GM18519 (cell line): ENCODE data around the gene MGAT3.
"Not testable (repeated sequence)": the region's sequence is repeated elsewhere in the genome, so short reads cannot be mapped to it uniquely, and the experiment has no call there.

ENCODE experiments used
- ATAC-seq: cut with Tn5 transposase; IDR thresholded peaks from one replicate; pipeline ENCODE4 v1.9.1; 2021; ENCODE audit warnings: mild to moderate bottlenecking, moderate library complexity; ENCODE audit not compliant: unreplicated experiment, low FRiP score

The MGAT3 gene

GRCh38 chr22:39456522-39457197 lies at the start of gene MGAT3:
Gene MGAT3, plus strand, starts transcription at chr22:39457012. Its CDS starts 30,336 bp downstream, at chr22:39487348.
- ATAC-seq: no peak

- ATAC-seq: no peak
These were observed 48.6 kb upstream of the MGAT3 start for GRCh38 chr22:39408173-39408572.

DNA sequence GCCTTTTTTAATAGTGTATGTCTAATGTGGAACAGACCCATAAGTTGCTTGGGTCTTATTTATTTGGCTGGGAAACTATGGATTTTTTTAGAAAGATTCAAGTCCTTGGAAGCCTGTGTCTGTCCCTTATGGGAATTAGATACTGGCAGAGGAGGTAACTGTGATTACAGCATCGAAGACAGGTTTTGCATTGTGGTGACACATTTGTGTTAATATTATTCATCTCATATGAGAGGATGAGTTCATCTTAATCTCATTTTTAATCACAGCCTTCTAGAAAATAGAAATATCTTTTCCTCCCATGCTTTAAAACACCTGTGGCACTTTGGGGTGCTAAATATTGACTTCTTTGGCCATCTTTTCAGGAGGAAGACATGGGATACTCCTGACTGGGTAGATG lies 48.0 kb upstream of the MGAT3 start:
- ATAC-seq: no peak

DNA sequence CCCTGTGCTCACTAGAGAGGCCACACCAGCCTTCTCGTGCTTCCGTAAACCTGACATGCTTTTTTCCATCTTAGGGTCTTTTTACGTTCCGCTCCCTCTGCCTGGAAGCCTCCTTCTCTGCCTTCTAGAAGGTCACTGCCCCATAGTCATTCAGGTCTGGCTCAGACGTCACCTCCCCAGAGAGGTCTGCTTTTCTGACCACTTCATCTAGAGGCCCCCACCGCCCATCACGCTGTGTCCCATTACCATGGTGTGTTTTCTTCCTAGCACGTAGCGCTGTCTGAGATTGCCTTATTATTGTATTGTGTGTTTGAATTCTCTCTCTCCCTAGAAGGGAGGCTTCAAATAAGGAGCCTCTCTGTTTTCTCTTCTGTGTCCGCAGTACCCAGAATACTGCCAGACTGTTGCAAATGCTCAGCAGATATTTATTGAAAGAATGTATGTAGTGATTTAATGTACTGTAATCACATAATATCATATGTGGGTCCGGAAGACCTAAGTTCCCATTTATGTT lies 47.2 kb upstream of the MGAT3 start:
- no peak for ATAC-seq

- no peak for ATAC-seq
These were observed 46.5 kb upstream of the MGAT3 start for GRCh38 chr22:39410264-39410663.

- ATAC-seq: not testable (repeated sequence)
These were observed 44.9 kb upstream of the MGAT3 start for GRCh38 chr22:39411828-39412365.

DNA sequence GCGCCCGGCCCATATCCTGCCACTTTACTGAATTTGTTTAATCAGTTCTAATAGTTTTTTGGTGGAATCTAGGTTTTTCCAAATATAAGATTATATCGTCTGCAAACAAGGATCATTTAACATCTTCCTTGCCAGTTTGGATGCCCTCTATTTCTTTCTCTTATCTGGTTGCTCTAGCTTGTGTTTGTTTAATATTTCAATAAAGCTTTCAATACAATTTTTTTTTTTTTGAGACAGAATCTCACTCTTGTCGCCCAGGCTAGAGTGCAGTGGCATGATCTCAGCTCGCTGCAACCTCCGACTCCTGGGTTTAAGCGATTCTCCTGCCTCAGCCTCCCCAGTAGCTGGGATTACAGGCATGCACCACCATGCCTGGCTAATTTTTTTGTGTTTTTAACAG lies 43.6 kb upstream of the MGAT3 start:
- ATAC-seq: not testable (repeated sequence)

GRCh38 chr22:39414377-39414776 lies 42.4 kb upstream of the MGAT3 start:
- no peak for ATAC-seq

DNA sequence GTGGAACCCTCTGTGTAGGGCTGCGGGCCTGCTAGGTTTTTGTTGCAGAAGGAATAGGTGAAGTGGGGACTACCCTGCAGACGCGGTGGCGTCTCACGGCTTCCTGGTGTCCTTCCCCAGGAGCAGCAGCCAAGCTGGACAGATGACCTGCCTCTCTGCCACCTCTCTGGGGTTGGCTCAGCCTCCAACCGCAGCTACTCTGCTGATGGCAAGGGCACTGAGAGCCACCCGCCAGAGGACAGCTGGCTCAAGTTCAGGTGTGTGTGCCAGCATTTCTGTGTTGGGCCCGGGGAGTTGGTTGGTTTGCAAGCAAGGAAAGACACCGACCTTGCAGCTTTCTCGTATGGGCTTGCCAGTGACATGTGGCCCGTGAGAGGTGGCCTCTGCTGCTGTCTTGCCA lies 41.9 kb upstream of the MGAT3 start:
- no peak for ATAC-seq

DNA sequence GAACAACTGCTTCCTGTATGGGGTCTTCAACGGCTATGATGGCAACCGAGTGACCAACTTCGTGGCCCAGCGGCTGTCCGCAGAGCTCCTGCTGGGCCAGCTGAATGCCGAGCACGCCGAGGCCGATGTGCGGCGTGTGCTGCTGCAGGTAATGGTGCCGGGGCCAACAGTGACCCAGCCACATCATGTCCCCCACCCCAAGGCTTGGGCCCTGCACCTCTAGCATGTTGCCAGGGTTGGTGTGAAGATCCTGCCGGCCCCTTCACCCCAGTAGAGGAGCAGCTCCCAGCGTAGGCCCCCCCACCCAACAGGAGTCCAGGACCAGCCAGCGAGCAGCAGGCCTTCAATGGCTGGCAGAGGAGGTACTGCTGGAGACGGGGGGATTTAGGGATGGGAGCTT lies 41.3 kb upstream of the MGAT3 start:
- no peak for ATAC-seq

GRCh38 chr22:39416319-39416718 lies 40.5 kb upstream of the MGAT3 start:
- ATAC-seq: no peak

DNA sequence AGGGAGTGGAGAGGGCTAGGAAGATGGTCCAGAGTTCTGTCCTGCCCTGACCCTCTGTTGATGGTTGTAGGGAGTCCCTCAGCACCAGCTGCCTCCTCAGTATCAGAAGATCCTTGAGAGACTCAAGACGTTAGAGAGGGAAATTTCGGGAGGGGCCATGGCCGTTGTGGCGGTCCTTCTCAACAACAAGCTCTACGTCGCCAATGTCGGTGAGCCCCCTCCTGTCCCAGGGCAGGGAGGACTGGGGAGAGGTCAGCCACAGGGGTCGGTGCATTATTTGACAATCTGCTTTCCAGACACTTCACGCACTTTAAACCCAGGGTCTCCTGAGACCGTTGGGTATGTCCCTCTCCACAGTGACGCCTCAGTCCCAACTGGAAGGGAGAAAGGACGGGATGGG lies 39.2 kb upstream of the MGAT3 start:
- no peak for ATAC-seq

DNA sequence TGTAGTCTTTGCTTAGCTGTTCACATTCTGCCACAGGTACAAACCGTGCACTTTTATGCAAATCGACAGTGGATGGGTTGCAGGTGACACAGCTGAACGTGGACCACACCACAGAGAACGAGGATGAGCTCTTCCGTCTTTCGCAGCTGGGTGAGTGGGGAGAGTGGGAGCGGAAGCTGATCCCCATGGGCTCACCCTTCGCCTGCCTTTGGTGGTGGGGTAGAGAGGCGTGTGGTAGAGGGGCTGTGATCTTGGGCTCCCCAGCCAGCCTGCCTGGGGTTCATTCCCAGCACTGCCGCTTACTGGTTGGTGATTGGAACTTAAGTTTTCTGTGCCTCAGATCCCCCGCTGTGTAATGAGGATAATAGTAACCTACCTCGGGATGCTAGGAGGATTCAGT lies 38.1 kb upstream of the MGAT3 start:
- no peak for ATAC-seq

GRCh38 chr22:39419096-39419495 lies 37.7 kb upstream of the MGAT3 start:
- ATAC-seq: no peak

DNA sequence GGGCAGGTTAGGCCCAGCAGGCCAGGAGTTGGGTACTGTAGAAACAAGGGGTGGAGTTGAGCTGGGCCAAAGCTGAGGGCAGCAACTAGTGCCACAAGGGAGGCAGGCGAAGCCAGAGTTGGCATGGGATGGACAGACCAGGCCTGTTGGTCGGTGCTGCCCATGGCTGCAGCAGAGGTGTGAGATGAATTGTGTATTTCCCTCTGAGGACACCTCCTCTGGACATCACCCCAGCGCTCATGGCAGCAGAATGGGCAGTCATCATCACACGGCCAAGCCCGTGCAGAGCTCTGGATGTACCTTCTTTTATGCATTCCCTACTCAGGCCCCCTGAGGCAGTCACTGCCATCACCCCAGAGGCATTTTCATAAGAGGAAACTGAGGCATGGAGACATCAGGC lies 36.9 kb upstream of the MGAT3 start:
- ATAC-seq: no peak

DNA sequence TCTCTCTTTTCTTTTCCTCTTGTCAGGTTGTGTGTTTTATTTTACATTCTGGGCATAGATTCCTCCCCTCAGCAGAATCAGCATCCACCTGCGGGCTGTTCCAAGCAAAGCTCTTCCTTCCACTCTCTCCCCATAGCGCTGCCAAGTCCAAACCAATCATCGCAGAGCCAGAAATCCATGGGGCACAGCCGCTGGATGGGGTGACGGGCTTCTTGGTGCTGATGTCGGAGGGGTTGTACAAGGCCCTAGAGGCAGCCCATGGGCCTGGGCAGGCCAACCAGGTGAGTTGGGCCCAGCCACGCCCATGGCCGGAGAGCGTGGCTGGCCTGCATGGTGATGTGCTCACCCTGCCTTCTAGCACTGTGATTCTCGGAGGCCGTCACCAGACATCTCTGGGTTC lies 35.1 kb upstream of the MGAT3 start:
- no peak for ATAC-seq

- ATAC-seq: no peak
These were observed 34.7 kb upstream of the MGAT3 start for GRCh38 chr22:39422101-39422500.

GRCh38 chr22:39422721-39423120 lies 34.1 kb upstream of the MGAT3 start:
- no peak for ATAC-seq

- no peak for ATAC-seq
These were observed 32.8 kb upstream of the MGAT3 start for GRCh38 chr22:39423976-39424375.

GRCh38 chr22:39426380-39427043 lies 30.3 kb upstream of the MGAT3 start:
- ATAC-seq: no peak

DNA sequence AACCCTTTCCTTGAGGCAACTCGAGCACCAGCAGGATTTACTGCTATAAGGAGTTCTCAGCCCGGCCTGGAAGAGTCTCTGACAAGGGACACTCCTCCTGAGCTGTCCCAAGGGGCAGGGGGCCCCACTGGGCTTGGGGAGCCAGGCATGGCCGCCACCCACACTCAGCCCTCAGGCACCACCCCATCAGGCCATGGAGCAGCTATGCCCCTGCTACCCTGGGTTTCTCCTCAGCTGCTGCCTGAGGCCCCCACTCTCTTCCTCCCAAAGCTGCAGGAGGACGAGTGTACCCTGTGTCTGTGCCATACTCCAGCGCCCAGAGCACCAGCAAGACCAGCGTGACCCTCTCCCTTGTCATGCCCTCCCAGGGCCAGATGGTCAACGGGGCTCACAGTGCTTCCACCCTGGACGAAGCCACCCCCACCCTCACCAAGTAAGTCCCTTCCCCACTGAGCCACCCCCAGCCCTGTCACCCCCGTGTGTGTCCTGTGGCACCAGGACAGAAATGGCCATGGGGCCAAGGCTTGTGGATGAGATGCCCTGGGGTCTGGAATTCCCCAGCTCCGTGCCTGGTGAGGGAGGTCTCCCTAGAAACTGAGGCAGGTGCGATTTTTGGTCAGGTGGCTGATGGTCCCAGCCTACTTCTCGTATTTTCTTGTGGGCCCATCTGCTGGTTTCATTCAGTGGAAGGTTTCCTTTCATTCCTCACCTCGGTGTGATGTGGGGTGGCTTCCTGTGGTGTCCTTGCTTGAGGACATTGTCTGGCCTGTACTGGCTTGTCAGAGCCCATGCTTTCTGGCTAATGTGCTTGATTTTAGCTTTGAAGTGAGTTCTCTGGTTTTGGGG lies 28.8 kb upstream of the MGAT3 start:
- no peak for ATAC-seq
